Bronchial epithelial cell (primary cell): Measurements from ENCODE around the gene ENDOV. TPM values are rescaled to one million over a fixed set of nuclear protein-coding genes. Genes with fewer than 3 reads are reported as not detected.

Experiments
- DNase-seq: peaks from one replicate; pipeline ENCODE4 v3.0.0-alpha.2; 2010; ENCODE audit warnings: low read depth
- FAIRE-seq: peaks from 2 replicates; lab custom pipeline; 2011; peaks lifted over from hg19 to GRCh38; lab: Jason Lieb, UNC
- H3K27me3 ChIP-seq: 2 replicates; pipeline ENCODE4 v1.5.1; 2011; ENCODE audit warnings: low read length; ENCODE audit not compliant: control insufficient read depth, insufficient read depth
- H3K36me3 ChIP-seq: 2 replicates; pipeline ENCODE4 v1.5.1; 2011; ENCODE audit warnings: low read length; ENCODE audit not compliant: control insufficient read depth, insufficient read depth
- H3K4me3 ChIP-seq: 2 replicates; pipeline ENCODE4 v1.5.1; 2011; ENCODE audit warnings: mild to moderate bottlenecking, low read depth, low read length, control low read depth
- CTCF ChIP-seq: IDR thresholded peaks from 2 replicates; pipeline ENCODE4 v1.5.1; 2011; ENCODE audit warnings: mild to moderate bottlenecking, moderate library complexity, low read length, control low read depth, inconsistent platforms; ENCODE audit not compliant: insufficient read depth, severe bottlenecking
- total RNA-seq: library from RNA; depleted of rRNA; stranded (reverse); fragments of >200 nt; gene quantifications from 2 replicates; pipeline ENCODE4 v1.2.1, GENCODE V29; 2014

ENDOV gene
- 19.5 and 20.6 TPM in 2 replicates for total RNA-seq

GRCh38 chr17:80414803-80415625 is at the start of gene ENDOV:
ENDOV (plus strand) TSS chr17:80415167; CDS start chr17:80415195, 28 bp downstream.
- no peak for FAIRE-seq
- peak within 1 kb of the TSS; percentile 81 for H3K4me3 ChIP-seq
- no peak for TF ChIP-seq CTCF
- peak; percentile 73 for DNase-seq
- H3K36me3 ChIP-seq = peaks cover 2% of the 10 kb centered on the region
- no peaks in the 10 kb centered on the region for H3K27me3 ChIP-seq

GRCh38 chr17:80365983-80366382 is 49.0 kb upstream of the ENDOV start:
- Histone ChIP-seq H3K27me3 (no peaks in the 10 kb centered on the region), H3K4me3 (no peak overlapping the region), H3K36me3 (peaks cover 45% of the 10 kb centered on the region)
- no peak for DNase-seq
- FAIRE-seq = no peak
- TF ChIP-seq CTCF = no peak

- no peak overlapping the region for H3K4me3 ChIP-seq
- DNase-seq (no peak), FAIRE-seq (no peak)
- TF ChIP-seq CTCF = no peak
- H3K36me3 ChIP-seq = peaks cover 42% of the 10 kb centered on the region
- H3K27me3 ChIP-seq = no peaks in the 10 kb centered on the region
These were observed 47.5 kb upstream of the ENDOV start for GRCh38 chr17:80367503-80367902.

GRCh38 chr17:80371196-80371595 is 43.8 kb upstream of the ENDOV start:
- no peak for DNase-seq
- Histone ChIP-seq H3K4me3 (no peak overlapping the region), H3K27me3 (no peaks in the 10 kb centered on the region), H3K36me3 (peaks cover 36% of the 10 kb centered on the region)
- TF ChIP-seq CTCF = no peak
- FAIRE-seq = no peak

DNA sequence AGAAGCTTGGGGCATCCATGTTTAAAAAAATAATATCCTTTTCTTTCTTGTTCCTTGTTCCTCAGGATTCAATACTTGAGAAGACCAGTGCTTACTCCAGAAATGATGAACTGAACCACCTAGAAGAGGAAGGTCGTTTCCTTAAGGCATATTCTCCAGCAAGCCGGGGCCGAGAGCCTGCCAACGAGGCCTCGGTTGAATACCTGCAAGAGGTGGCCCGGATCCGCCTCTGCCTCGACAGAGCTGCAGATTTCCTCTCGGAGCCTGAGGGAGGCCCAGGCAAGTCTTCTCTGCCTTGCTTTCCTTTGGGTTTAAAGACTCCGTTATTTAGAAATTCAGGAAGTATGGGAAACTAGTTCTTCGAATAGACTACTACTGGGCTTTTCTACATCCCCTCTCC is 42.5 kb upstream of the ENDOV start:
- Histone ChIP-seq H3K4me3 (no peak overlapping the region), H3K36me3 (peaks cover 44% of the 10 kb centered on the region), H3K27me3 (no peaks in the 10 kb centered on the region)
- no peak for TF ChIP-seq CTCF
- no peak for DNase-seq
- no peak for FAIRE-seq
